PFSK-1 (cell line): ENCODE measurements around the gene EGFL7.

Experiments used
- FOXP2 ChIP-seq: optimal IDR thresholded peaks from 2 replicates; pipeline ENCODE3; 2011; ENCODE audit warnings: borderline replicate concordance, control low read depth, inconsistent platforms; ENCODE audit not compliant: insufficient read depth; ENCODE audit errors: extremely low read length, extremely low read depth
- POLR2AphosphoS5 ChIP-seq: IDR thresholded peaks from 2 replicates; pipeline ENCODE4 v1.6.1; 2012; ENCODE audit warnings: low read depth, mild to moderate bottlenecking, control low read depth, low read length, moderate library complexity
- REST ChIP-seq, 2 experiments: IDR thresholded peaks; 2 replicates each; pipeline versions ENCODE4 v1.6.1 to v1.8.0; 2011 to 2012; ENCODE audit warnings: low read depth in 2 of 2, low read length in 2 of 2, control low read depth in 1 of 2, inconsistent platforms in 1 of 2, mild to moderate bottlenecking in 1 of 2, moderate library complexity in 1 of 2; ENCODE audit not compliant: insufficient read depth in 1 of 2
- SIN3A ChIP-seq: IDR thresholded peaks from 2 replicates; pipeline ENCODE4 v1.6.1; 2012; ENCODE audit warnings: mild to moderate bottlenecking, low read length, moderate library complexity, borderline replicate concordance; ENCODE audit not compliant: insufficient read depth
- TAF1 ChIP-seq: IDR thresholded peaks from 2 replicates; pipeline ENCODE4 v1.6.1; 2012; ENCODE audit warnings: low read length, control low read depth, borderline replicate concordance; ENCODE audit not compliant: insufficient read depth

Gene EGFL7

GRCh38 chr9:136683173-136683745 lies 20.5 kb downstream of the EGFL7 start:
- no peak for TF ChIP-seq REST (IDR thresholded peaks at IDR 0.05; ENCODE audit: insufficient read depth in 1 of 2, low read depth in 2 of 2, low read length in 2 of 2)
- no peak for TF ChIP-seq POLR2AphosphoS5
- no peak for TF ChIP-seq FOXP2
- TF ChIP-seq SIN3A = no peak
- no peak for TF ChIP-seq TAF1

DNA sequence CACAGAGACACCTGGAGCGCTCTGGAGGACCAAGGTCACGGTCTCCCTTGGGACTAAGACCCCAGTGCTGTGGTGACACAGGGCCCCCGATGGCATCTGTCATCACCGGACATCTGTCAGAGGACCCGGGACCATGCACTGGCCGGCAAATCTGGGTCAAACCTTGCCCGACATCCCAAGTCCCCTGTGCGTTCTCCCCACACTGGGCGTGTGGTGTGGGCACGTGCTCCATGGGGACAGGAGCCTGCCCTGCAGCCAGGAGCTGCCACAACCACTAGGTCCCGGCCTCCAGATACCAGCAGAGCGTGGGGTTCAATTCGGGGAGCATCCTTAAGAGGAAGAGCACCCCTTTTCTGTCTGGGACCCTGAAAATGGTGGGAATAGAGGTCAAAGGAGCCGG lies 21.0 kb downstream of the EGFL7 start:
- no peak for TF ChIP-seq SIN3A
- no peak for TF ChIP-seq FOXP2
- no peak for TF ChIP-seq TAF1
- no peak for TF ChIP-seq REST (IDR thresholded peaks at IDR 0.05; ENCODE audit: insufficient read depth in 1 of 2, low read depth in 2 of 2, low read length in 2 of 2)
- no peak for TF ChIP-seq POLR2AphosphoS5

DNA sequence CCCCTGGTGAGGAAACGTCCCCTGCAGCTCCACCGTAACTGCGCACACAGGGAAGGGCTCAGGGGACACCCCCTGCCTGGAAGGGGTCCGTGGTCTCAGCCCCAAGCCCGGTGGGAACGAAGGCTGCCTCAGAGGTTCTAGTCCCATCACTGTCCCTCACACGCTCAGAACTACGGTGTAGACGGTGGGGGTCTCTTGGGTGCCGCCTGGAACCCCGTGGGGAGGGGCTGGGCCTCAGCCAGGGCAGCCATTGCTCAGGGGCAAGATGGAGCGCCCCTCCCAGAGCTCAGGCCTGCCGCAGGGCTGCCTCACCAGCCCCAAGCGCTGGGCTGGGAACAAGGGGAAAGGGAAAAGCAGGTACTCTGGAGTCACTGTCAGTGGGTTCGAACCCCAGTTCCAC lies 21.6 kb downstream of the EGFL7 start:
- no peak for TF ChIP-seq FOXP2
- TF ChIP-seq SIN3A = no peak
- TF ChIP-seq TAF1 = no peak
- TF ChIP-seq POLR2AphosphoS5 = no peak
- no peak for TF ChIP-seq REST (IDR thresholded peaks at IDR 0.05; ENCODE audit: insufficient read depth in 1 of 2, low read depth in 2 of 2, low read length in 2 of 2)

DNA sequence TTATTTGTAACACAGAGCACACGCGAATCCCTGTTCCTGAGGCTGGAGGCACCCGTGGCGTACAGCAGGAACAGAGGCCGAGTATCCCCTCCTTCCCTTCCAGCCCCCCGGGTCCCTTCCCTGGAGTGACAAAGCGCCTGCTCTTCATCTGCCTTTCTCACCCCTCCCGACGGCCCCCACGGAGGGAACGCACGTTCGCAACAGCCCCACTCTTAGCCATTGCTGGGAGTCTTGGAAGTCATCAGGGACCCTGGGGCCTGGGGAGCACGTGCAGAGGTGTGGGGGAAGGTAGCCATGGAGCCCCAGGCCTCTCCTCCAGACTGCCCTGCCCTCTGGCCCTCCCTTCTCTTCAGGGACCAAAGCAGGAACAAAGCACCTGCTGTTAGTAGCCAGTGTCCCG lies 22.1 kb downstream of the EGFL7 start:
- TF ChIP-seq TAF1 = no peak
- no peak for TF ChIP-seq REST (IDR thresholded peaks at IDR 0.05; ENCODE audit: insufficient read depth in 1 of 2, low read depth in 2 of 2, low read length in 2 of 2)
- no peak for TF ChIP-seq FOXP2
- TF ChIP-seq SIN3A = no peak
- TF ChIP-seq POLR2AphosphoS5 = no peak

GRCh38 chr9:136685216-136685615 lies 22.5 kb downstream of the EGFL7 start:
- TF ChIP-seq TAF1 (no peak), FOXP2 (no peak), SIN3A (no peak), REST (IDR thresholded peaks at IDR 0.05; ENCODE audit: insufficient read depth in 1 of 2, low read depth in 2 of 2, low read length in 2 of 2) (no peak), POLR2AphosphoS5 (no peak)
